CD14-positive monocyte (primary cell): ENCODE results near the gene PTGFRN. TPM values are rescaled to one million over a fixed set of nuclear protein-coding genes. Genes with fewer than 3 reads are reported as not detected.

ENCODE experiments used
- DNase-seq, 3 donors: peaks; one replicate each; pipeline ENCODE4 v3.0.0-alpha.2; 2011 to 2022
- H2AFZ ChIP-seq: 2 replicates; pipeline ENCODE4 v1.6.0; 2012; ENCODE audit warnings: mild to moderate bottlenecking, low read depth, low read length, inconsistent platforms; ENCODE audit not compliant: insufficient read depth, poor library complexity, severe bottlenecking
- H3K27ac ChIP-seq, 2 donors: 1 replicate in 1 of 2; 2 replicates in 1 of 2; pipeline ENCODE4 v1.5.1; 2012 to 2013; ENCODE audit warnings: low read length in 2 of 2, control low read depth in 1 of 2, inconsistent platforms in 1 of 2, low read depth in 1 of 2, mild to moderate bottlenecking in 1 of 2
- H3K27me3 ChIP-seq, 2 donors: one replicate each; pipeline versions ENCODE4 v1.6.0 to v1.6.1; 2011 to 2013; ENCODE audit warnings: low read length in 2 of 2; ENCODE audit not compliant: control insufficient read depth in 2 of 2, insufficient read depth in 2 of 2
- H3K36me3 ChIP-seq, 2 donors: replicated peaks in 1 of 2; 1 replicate in 1 of 2; 2 replicates in 1 of 2; pipeline versions ENCODE4 v1.5.1 to v1.6.1; 2012 to 2013; ENCODE audit warnings: low read length in 2 of 2, control low read depth in 1 of 2, inconsistent platforms in 1 of 2, mild to moderate bottlenecking in 1 of 2; ENCODE audit not compliant: insufficient read depth in 2 of 2, control insufficient read depth in 1 of 2
- H3K4me1 ChIP-seq, 2 donors: 1 replicate in 1 of 2; 2 replicates in 1 of 2; pipeline versions ENCODE4 v1.5.1 to v1.6.1; 2012 to 2013; ENCODE audit warnings: low read length in 2 of 2, control low read depth in 1 of 2, inconsistent platforms in 1 of 2, mild to moderate bottlenecking in 1 of 2, moderate library complexity in 1 of 2; ENCODE audit not compliant: insufficient read depth in 2 of 2, control insufficient read depth in 1 of 2
- H3K4me2 ChIP-seq: replicated peaks from 2 replicates; pipeline ENCODE3; 2012; ENCODE audit warnings: low read length, moderate library complexity, mild to moderate bottlenecking; ENCODE audit not compliant: poor library complexity, severe bottlenecking; ENCODE audit errors: extremely low read depth
- H3K4me3 ChIP-seq, 3 experiments: fragments of 200-600 bp in 1 of 3; sonication (generic) in 1 of 3; replicated peaks in 1 of 3; 1 replicate in 2 of 3; 2 replicates in 1 of 3; pipeline ENCODE4 v1.5.1; 2011 to 2013; ENCODE audit warnings: low read length in 3 of 3, mild to moderate bottlenecking in 3 of 3, control low read depth in 2 of 3, low read depth in 2 of 3, inconsistent platforms in 1 of 3, moderate library complexity in 1 of 3
- H3K79me2 ChIP-seq: 2 replicates; pipeline ENCODE4 v1.6.0; 2012; ENCODE audit warnings: mild to moderate bottlenecking, control low read depth, inconsistent platforms, low read length, moderate library complexity; ENCODE audit not compliant: insufficient read depth
- H3K9ac ChIP-seq: 2 replicates; pipeline ENCODE4 v1.6.0; 2017; ENCODE audit warnings: low read length, mild to moderate bottlenecking; ENCODE audit not compliant: insufficient read depth, poor library complexity, severe bottlenecking
- H3K9me3 ChIP-seq, 2 donors: replicated peaks in 1 of 2; 1 replicate in 1 of 2; 2 replicates in 1 of 2; pipeline versions ENCODE4 v1.5.1 to v1.6.1; 2012 to 2013; ENCODE audit warnings: low read length in 2 of 2, control low read depth in 1 of 2; ENCODE audit not compliant: control insufficient read depth in 1 of 2, insufficient read depth in 1 of 2
- H4K20me1 ChIP-seq: 2 replicates; pipeline ENCODE4 v1.6.0; 2012; ENCODE audit warnings: mild to moderate bottlenecking, low read length, control low read depth, moderate library complexity; ENCODE audit not compliant: insufficient read depth
- H3K27ac Mint-ChIP-seq, 7 donors: one replicate each; pipeline ENCODE4 v1.8.0; 2020; ENCODE audit warnings: mild to moderate bottlenecking in 7 of 7, mixed read lengths in 7 of 7, moderate library complexity in 6 of 7, inconsistent platforms in 2 of 7
- H3K27me3 Mint-ChIP-seq, 3 donors: one replicate each; pipeline ENCODE4 v1.8.0; 2021 to 2022; ENCODE audit warnings: low read depth in 3 of 3, mild to moderate bottlenecking in 3 of 3, mixed read lengths in 3 of 3, moderate library complexity in 3 of 3, inconsistent platforms in 1 of 3
- H3K36me3 Mint-ChIP-seq, 2 donors: one replicate each; pipeline ENCODE4 v1.8.0; 2020; ENCODE audit warnings: mixed read lengths in 2 of 2, inconsistent platforms in 1 of 2, mild to moderate bottlenecking in 1 of 2
- H3K4me1 Mint-ChIP-seq: one replicate; pipeline ENCODE4 v1.8.0; 2020; ENCODE audit warnings: mild to moderate bottlenecking, mixed read lengths
- H3K4me3 Mint-ChIP-seq, 2 donors: one replicate each; pipeline ENCODE4 v1.8.0; 2020; ENCODE audit warnings: mild to moderate bottlenecking in 2 of 2, mixed read lengths in 2 of 2, moderate library complexity in 1 of 2
- H3K9me3 Mint-ChIP-seq, 7 donors: one replicate each; pipeline ENCODE4 v1.8.0; 2020 to 2022; ENCODE audit warnings: mixed read lengths in 7 of 7, mild to moderate bottlenecking in 6 of 7, moderate library complexity in 6 of 7, inconsistent platforms in 2 of 7
- WGBS: methylation state at CpG from one replicate; pipeline ENCODE4 v1.1.5; 2013; ENCODE audit warnings: missing lambda C conversion rate; ENCODE audit not compliant: insufficient coverage; 5-methylcytosine and 5-hydroxymethylcytosine counted together
- intact Hi-C, 2 donors: fragments of 100-400 bp; cut with micrococcal nuclease; formaldehyde crosslinking; loops; one replicate each; pipeline versions ENCODE4 v1.15.0 to v1.15.1; 2023
- polyA plus RNA-seq, 3 donors: library from polyadenylated mRNA; depleted of rRNA in 1 of 3; unstranded in 2 of 3; stranded (reverse) in 1 of 3; fragments of 300-500 nt in 2 of 3; fragments of >200 nt in 1 of 3; fragmentation: Illumina TruSeq in 2 of 3; gene quantifications; 1 replicate in 2 of 3; 2 replicates in 1 of 3; pipeline ENCODE4 v1.2.3, GENCODE V29; 2012 to 2021
- TF ChIP-seq, protein P1 (sequence below): fragments of 200-600 bp; IDR thresholded peaks from one replicate; pipeline ENCODE4 v1.8.0; 2022; ENCODE audit warnings: antibody characterized with exemption, mild to moderate bottlenecking

PTGFRN gene
- polyA plus RNA-seq, 3 donors, result 1.5 to 2.9 (median 1.6) TPM

DNA sequence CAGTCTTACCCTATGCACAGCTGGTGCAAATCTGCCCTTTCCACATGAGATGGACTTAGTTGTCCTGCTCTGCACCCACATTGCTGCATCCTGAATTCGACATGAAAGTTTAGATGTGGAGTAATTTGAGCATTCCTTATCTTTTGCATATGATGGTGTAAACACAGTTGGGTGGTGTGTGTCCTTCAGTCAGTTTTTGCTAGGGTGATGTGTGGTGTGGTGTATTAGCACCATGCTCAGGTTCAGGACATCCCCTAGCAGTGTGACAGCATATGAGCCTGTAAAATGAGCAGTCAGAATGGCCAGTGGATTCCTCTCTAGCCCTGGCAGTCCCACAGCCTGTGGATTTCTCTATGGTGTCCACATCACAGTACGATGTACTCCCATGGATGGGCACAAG is 49.3 kb downstream of the PTGFRN start:
- no peak overlapping the region for H3K4me3 Mint-ChIP-seq
- no peaks in the 10 kb centered on the region for H4K20me1 ChIP-seq
- no peak overlapping the region for H3K9ac ChIP-seq
- H3K9me3 ChIP-seq, result no peaks in the 10 kb centered on the region
- no peak overlapping the region for H3K27ac Mint-ChIP-seq
- no peaks in the 10 kb centered on the region for H3K4me1 Mint-ChIP-seq
- no peaks in the 10 kb centered on the region for H3K9me3 Mint-ChIP-seq
- 67% methylated on average over 1 of the region's 2 CpGs for WGBS
- H3K4me1 ChIP-seq, result peaks cover 7% of the 10 kb centered on the region in 2 donors
- peaks cover 2 to 5% (median 3%) of the 10 kb centered on the region in 3 donors for H3K27me3 Mint-ChIP-seq
- intact Hi-C loops, result no loop called here
- H2AFZ ChIP-seq, result no peak overlapping the region
- H3K36me3 Mint-ChIP-seq, result no peaks in the 10 kb centered on the region
- DNase-seq, result no peak
- TF ChIP-seq, protein P1, sequence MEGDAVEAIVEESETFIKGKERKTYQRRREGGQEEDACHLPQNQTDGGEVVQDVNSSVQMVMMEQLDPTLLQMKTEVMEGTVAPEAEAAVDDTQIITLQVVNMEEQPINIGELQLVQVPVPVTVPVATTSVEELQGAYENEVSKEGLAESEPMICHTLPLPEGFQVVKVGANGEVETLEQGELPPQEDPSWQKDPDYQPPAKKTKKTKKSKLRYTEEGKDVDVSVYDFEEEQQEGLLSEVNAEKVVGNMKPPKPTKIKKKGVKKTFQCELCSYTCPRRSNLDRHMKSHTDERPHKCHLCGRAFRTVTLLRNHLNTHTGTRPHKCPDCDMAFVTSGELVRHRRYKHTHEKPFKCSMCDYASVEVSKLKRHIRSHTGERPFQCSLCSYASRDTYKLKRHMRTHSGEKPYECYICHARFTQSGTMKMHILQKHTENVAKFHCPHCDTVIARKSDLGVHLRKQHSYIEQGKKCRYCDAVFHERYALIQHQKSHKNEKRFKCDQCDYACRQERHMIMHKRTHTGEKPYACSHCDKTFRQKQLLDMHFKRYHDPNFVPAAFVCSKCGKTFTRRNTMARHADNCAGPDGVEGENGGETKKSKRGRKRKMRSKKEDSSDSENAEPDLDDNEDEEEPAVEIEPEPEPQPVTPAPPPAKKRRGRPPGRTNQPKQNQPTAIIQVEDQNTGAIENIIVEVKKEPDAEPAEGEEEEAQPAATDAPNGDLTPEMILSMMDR, result no peak
- H3K79me2 ChIP-seq, result no peaks in the 10 kb centered on the region
- H3K27ac ChIP-seq, result no peak overlapping the region
- H3K27me3 ChIP-seq, result no peaks in the 10 kb centered on the region
- no peaks in the 10 kb centered on the region for H3K36me3 ChIP-seq
- no peak overlapping the region for H3K4me2 ChIP-seq
- H3K4me3 ChIP-seq, result no peak overlapping the region

DNA sequence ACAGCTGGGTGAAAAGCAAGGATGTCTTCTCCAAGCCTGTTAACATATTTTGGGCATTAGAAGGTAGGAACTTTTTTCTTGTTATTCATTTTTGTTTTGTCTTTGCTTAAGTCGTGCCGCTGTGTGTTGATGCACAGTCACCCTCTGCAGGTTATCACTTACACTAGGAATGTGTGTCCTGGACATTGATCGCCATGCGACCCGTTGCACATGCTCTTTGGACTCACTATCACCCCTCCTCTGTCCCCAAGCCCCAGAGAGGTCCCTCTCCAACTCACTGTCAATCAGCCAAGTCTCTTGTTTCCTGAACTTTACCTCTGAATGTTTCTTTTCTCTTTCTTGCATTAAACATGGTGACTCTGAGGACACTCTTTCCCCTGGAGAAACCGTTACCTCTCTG is 51.9 kb downstream of the PTGFRN start:
- H4K20me1 ChIP-seq, result no peaks in the 10 kb centered on the region
- Mint-ChIP-seq H3K27ac (no peak overlapping the region), H3K4me3 (no peak overlapping the region), H3K36me3 (no peaks in the 10 kb centered on the region), H3K27me3 (peaks cover 2 to 5% (median 4%) of the 10 kb centered on the region in 3 donors), H3K4me1 (no peaks in the 10 kb centered on the region), H3K9me3 (no peaks in the 10 kb centered on the region)
- no peaks in the 10 kb centered on the region for H3K79me2 ChIP-seq
- intact Hi-C loops, result no loop called here
- WGBS, result 96% methylated on average over 4 of the region's 6 CpGs
- no peak overlapping the region for H3K27ac ChIP-seq
- no peaks in the 10 kb centered on the region for H3K9me3 ChIP-seq
- no peak overlapping the region for H3K4me2 ChIP-seq
- H3K9ac ChIP-seq, result no peak overlapping the region
- DNase-seq, result no peak
- H3K4me3 ChIP-seq, result no peak overlapping the region
- no peaks in the 10 kb centered on the region for H3K27me3 ChIP-seq
- H3K4me1 ChIP-seq, result peaks cover 7% of the 10 kb centered on the region in 2 donors
- no peak overlapping the region for H2AFZ ChIP-seq
- TF ChIP-seq, protein P1, result no peak
- no peaks in the 10 kb centered on the region for H3K36me3 ChIP-seq
